Measurements from ENCODE around the gene GPR137. TPM values are rescaled to one million over a fixed set of nuclear protein-coding genes. Genes with fewer than 3 reads are reported as not detected.

The GPR137 gene
- total and polyA plus RNA-seq, 10 of the 15 experiments (the other 5 are each of a cell fraction or from before 2014, with no cell fraction given): 0.37 to 29.2 (median 13.8) TPM

DNA sequence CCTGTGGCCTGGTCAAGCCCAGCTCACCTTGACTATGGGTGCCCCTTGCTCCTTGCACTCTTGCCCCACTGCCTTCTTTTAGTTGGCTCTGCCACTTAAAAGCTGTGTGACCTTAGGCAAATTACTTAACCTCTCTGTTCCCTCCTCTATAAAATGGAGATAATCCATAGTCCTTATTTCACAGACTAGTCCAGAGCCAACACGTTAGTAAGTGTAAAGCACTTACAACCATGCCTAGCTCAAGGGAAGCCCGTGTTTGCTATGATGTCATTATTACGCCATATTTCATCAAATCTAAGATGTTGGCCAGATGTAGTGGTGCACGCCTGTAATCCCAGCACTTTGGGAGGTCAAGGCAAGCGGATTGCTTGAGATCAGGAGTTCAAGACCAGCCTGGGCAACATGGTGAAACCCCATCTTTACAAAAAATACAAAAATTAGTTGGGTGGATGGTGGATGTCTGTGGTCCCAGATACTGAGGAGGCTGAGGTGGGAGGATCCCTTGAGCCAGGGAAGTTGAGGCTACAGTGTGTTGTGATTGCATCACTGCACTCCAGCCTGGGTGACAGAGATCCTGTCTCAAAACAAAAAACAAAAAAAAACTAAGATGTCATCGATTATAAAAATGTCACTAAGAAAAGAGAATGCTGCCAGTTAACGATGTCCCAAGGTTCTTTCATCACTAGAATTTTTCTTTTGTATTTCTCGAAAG is 52.0 kb downstream of the GPR137 start:
- Histone ChIP-seq H3K4me3 (no peak overlapping the region), H3K36me3 (ENCODE audit: control insufficient read depth in 2 of 2, insufficient read depth in 2 of 2, low read length in 1 of 2) (no peaks in the 10 kb centered on the region; a peak in 1 of 4 replicates), H3K4me1 (ENCODE audit: control insufficient read depth, insufficient read depth, low read length) (peaks cover 33% of the 10 kb centered on the region), H2AFZ (ENCODE audit: control insufficient read depth, low read depth, low read length) (no peak overlapping the region), H4K20me1 (ENCODE audit: control insufficient read depth, insufficient read depth) (no peaks in the 10 kb centered on the region; the same call in 1 of the 2 replicates), H3K27me3 (replicated peaks in 1 of 2; ENCODE audit: control insufficient read depth in 2 of 2, insufficient read depth in 2 of 2, low read length in 1 of 2) (no peaks in the 10 kb centered on the region), H3K79me2 (ENCODE audit: control insufficient read depth, insufficient read depth, low read length) (peaks cover 24% of the 10 kb centered on the region), H3K9ac (ENCODE audit: control insufficient read depth, insufficient read depth, low read length) (no peak overlapping the region), H3K9me3 (replicated peaks; ENCODE audit: control insufficient read depth, insufficient read depth, low read length) (no peaks in the 10 kb centered on the region), H3K4me2 (ENCODE audit: control insufficient read depth, insufficient read depth) (no peak overlapping the region), H3K27ac (ENCODE audit: control insufficient read depth, insufficient read depth) (no peak overlapping the region)
- POLR2A ChIA-PET: interaction anchor here (1.8 to 4.6 kb wide), 2 partner anchors 21 to 67 kb away, joined by 9 to 37 read pairs; partner anchors contain the start of genes PRDX5 and TRMT112
- WGBS (ENCODE audit: insufficient coverage, insufficient replicate concordance, low lambda C conversion rate, missing lambda C conversion rate): 91% methylated on average over 8 of the region's 8 CpGs
- intact Hi-C loops (cut with micrococcal nuclease; ENCODE audit: unreplicated experiment): no loop called here
- no peak for DNase-seq (ENCODE audit: low read depth, low spot score)
- no TSS peak for BruUV-seq (replicated peaks)
- SMC1A ChIA-PET (ENCODE audit: uncharacterized antibody, unreplicated experiment): interaction anchor here (1.7 to 2.5 kb wide), 2 partner anchors 18 to 20 kb away, joined by 9 to 12 read pairs; partner anchors contain the start of genes PRDX5 and TRMT112
- no peak for ATAC-seq
- RAD21 ChIA-PET (ENCODE audit: unreplicated experiment): interaction anchor here (1.1 to 4.7 kb wide), 2 partner anchors 20 to 21 kb away, joined by 3 to 57 read pairs; partner anchors contain the start of genes PRDX5, RPS6KA4 and TRMT112
- no peak for TF ChIP-seq GABPA (IDR thresholded peaks at IDR 0.05; ENCODE audit: low read depth)
- TF ChIP-seq ATF7 (IDR thresholded peaks at IDR 0.05; ENCODE audit: low read depth): peak; percentile 44; the same call in 1 of the 2 replicates
- TF ChIP-seq, protein P1, sequence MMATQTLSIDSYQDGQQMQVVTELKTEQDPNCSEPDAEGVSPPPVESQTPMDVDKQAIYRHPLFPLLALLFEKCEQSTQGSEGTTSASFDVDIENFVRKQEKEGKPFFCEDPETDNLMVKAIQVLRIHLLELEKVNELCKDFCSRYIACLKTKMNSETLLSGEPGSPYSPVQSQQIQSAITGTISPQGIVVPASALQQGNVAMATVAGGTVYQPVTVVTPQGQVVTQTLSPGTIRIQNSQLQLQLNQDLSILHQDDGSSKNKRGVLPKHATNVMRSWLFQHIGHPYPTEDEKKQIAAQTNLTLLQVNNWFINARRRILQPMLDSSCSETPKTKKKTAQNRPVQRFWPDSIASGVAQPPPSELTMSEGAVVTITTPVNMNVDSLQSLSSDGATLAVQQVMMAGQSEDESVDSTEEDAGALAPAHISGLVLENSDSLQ (IDR thresholded peaks at IDR 0.05): no peak
- no peak for TF ChIP-seq POU2F2 (IDR thresholded peaks at IDR 0.05; ENCODE audit: borderline replicate concordance, low read depth, low read length)
- no peak for TF ChIP-seq SMC3 (IDR thresholded peaks at IDR 0.05; ENCODE audit: borderline replicate concordance, low read length)
- TF ChIP-seq POLR2AphosphoS2 (IDR thresholded peaks at IDR 0.05; ENCODE audit: low read depth, low read length): no peak
- TF ChIP-seq NFXL1 (IDR thresholded peaks at IDR 0.05; ENCODE audit: borderline replicate concordance): no peak
- no peak for TF ChIP-seq HDAC6 (IDR thresholded peaks at IDR 0.05; ENCODE audit: unreplicated experiment)
- no peak for TF ChIP-seq CHD4 (IDR thresholded peaks at IDR 0.05)
- no peak for TF ChIP-seq PAX5 (IDR thresholded peaks at IDR 0.05; ENCODE audit: borderline replicate concordance, low read depth, low read length)
- peak; percentile 81 for TF ChIP-seq SMARCA5 (IDR thresholded peaks at IDR 0.05)
- TF ChIP-seq NRF1 (conservative IDR thresholded peaks at IDR 0.05; ENCODE audit: low read depth, low read length): no peak
- no peak for TF ChIP-seq RB1 (IDR thresholded peaks at IDR 0.05; ENCODE audit: borderline replicate concordance)
- no peak for FAIRE-seq
- CTCF ChIA-PET: interaction anchor here (0.7 to 14.7 kb wide), 5 partner anchors 18 to 596 kb away, joined by 3 to 228 read pairs (median 3); partner anchors contain the start of genes PRDX5 and TRMT112
- in situ Hi-C loops (cut with MboI): no loop called here
